BE2C (cell line): ENCODE data around the gene DHRS3.
"Not testable (repeated sequence)": the region's sequence is repeated elsewhere in the genome, so short reads cannot be mapped to it uniquely, and the experiment has no call there.

Experiments
- DNase-seq: peaks from one replicate; pipeline ENCODE4 v3.0.0-alpha.2; 2020
- H3K27me3 ChIP-seq: fragments of 250-450 bp; sonication (Bioruptor Pico); 2 replicates; pipeline ENCODE4 v1.5.1; 2020; ENCODE audit warnings: mild to moderate bottlenecking
- H3K36me3 ChIP-seq: fragments of 250-450 bp; sonication (Bioruptor Pico); 2 replicates; pipeline ENCODE4 v1.5.1; 2020; ENCODE audit warnings: mild to moderate bottlenecking
- H3K4me1 ChIP-seq: fragments of 250-450 bp; sonication (Bioruptor Pico); 2 replicates; pipeline ENCODE4 v1.5.1; 2020
- H3K4me3 ChIP-seq: 2 replicates; pipeline ENCODE4 v1.5.1; 2011; ENCODE audit warnings: low read depth, low read length
- H3K9me3 ChIP-seq: fragments of 250-450 bp; sonication (Bioruptor Pico); 2 replicates; pipeline ENCODE4 v1.5.1; 2020
- TF ChIP-seq, protein P1 (sequence below): IDR thresholded peaks from 2 replicates; pipeline ENCODE4 v1.5.1; 2012; ENCODE audit warnings: mild to moderate bottlenecking, low read depth, low read length

Gene DHRS3

GRCh38 chr1:12527564-12527963, 90.4 kb downstream of the DHRS3 start:
- Histone ChIP-seq H3K4me1 (no peaks in the 10 kb centered on the region), H3K4me3 (no peak overlapping the region), H3K27me3 (no peaks in the 10 kb centered on the region), H3K36me3 (no peaks in the 10 kb centered on the region), H3K9me3 (no peaks in the 10 kb centered on the region)
- no peak for DNase-seq
- TF ChIP-seq, protein P1, sequence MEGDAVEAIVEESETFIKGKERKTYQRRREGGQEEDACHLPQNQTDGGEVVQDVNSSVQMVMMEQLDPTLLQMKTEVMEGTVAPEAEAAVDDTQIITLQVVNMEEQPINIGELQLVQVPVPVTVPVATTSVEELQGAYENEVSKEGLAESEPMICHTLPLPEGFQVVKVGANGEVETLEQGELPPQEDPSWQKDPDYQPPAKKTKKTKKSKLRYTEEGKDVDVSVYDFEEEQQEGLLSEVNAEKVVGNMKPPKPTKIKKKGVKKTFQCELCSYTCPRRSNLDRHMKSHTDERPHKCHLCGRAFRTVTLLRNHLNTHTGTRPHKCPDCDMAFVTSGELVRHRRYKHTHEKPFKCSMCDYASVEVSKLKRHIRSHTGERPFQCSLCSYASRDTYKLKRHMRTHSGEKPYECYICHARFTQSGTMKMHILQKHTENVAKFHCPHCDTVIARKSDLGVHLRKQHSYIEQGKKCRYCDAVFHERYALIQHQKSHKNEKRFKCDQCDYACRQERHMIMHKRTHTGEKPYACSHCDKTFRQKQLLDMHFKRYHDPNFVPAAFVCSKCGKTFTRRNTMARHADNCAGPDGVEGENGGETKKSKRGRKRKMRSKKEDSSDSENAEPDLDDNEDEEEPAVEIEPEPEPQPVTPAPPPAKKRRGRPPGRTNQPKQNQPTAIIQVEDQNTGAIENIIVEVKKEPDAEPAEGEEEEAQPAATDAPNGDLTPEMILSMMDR = no peak

DNA sequence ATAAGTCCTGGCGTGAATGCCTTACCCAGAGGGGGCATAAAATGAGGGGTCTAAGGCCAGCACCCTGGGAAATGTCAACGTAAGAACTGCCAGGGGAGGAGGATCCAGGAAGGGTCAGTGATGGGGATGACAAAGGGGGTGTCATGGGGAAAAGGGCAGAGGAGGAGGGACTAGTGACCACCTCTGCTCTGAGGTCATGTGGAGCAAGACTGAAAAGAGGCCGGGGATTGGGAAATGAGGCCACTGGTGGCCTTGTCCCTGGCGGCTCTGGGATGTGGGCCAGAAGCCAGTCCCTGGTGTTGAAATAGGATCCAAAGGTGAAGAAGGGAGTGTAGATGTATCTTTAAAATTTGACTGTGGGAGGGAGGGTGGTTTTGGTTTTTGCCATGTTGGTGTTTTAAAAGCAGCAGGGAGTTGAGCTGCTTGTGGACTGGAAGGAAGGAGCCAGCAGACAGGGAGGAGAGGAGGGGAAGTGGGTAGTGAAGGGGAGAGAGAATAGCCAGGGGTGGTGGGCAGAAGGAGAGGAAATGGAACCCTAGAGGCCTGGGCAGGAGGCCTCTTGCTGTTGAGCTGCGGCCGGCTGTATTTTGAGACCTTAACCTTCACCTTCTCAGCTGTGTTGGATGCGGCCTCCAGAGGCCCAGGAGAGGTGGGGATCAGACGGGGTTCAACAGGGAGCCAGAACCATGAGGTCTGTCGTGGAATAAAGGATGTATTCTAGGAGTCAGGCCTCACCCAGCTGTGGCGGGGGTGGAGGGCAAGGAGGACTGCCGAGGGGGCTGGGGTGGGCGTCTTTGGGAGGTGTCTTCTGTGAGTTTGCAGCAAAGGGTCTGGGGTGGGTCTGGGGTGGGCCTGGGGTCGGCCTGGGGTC, 92.5 kb downstream of the DHRS3 start:
- TF ChIP-seq, protein P1 = no peak
- Histone ChIP-seq H3K36me3 (no peaks in the 10 kb centered on the region), H3K4me1 (no peaks in the 10 kb centered on the region), H3K4me3 (no peak overlapping the region), H3K9me3 (no peaks in the 10 kb centered on the region), H3K27me3 (no peaks in the 10 kb centered on the region)
- no peak for DNase-seq

GRCh38 chr1:12524266-12524665, 93.7 kb downstream of the DHRS3 start:
- Histone ChIP-seq H3K4me1 (no peaks in the 10 kb centered on the region), H3K4me3 (no peak overlapping the region), H3K27me3 (no peaks in the 10 kb centered on the region), H3K9me3 (no peaks in the 10 kb centered on the region), H3K36me3 (no peaks in the 10 kb centered on the region)
- TF ChIP-seq, protein P1 = no peak
- DNase-seq = no peak

- not testable (repeated sequence) for H3K27me3 ChIP-seq, H3K4me1 ChIP-seq, H3K4me3 ChIP-seq, H3K9me3 ChIP-seq, H3K36me3 ChIP-seq, DNase-seq
Measured at GRCh38 chr1:12522780-12523179, 95.2 kb downstream of the DHRS3 start.

DNA sequence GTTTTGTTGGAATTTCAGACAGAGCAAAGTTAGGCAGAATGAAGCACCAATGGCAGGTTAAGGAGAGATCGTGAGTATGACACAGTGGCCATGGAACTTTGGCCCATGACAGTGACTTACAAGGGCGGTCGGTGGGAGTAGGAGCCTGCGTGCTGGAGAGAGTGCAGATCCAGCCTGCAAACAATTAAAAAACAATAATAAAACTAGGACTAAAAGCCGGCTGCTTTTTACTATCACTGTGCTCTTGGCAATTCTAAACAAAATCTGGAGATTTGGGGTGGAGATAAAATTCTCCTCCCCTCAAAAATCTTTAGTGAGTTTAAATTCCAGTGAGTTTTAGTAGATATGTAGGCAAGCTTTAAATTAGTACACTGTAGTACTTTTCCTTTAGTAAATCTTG, 96.9 kb downstream of the DHRS3 start:
- Histone ChIP-seq H3K27me3 (no peaks in the 10 kb centered on the region), H3K9me3 (no peaks in the 10 kb centered on the region), H3K4me1 (no peaks in the 10 kb centered on the region), H3K36me3 (no peaks in the 10 kb centered on the region), H3K4me3 (no peak overlapping the region)
- no peak for DNase-seq
- TF ChIP-seq, protein P1 = no peak

- Histone ChIP-seq H3K27me3 (no peaks in the 10 kb centered on the region), H3K36me3 (no peaks in the 10 kb centered on the region)
- TF ChIP-seq, protein P1 = no peak
Measured at GRCh38 chr1:12519693-12520364, 98.2 kb downstream of the DHRS3 start.

More at GRCh38 chr1:12519693-12520364, 98.2 kb downstream of the DHRS3 start:
- Histone ChIP-seq H3K4me1 (no peaks in the 10 kb centered on the region), H3K4me3 (no peak overlapping the region), H3K9me3 (no peaks in the 10 kb centered on the region)
- DNase-seq = no peak
